Gastroesophageal sphincter (tissue), 3 donors: ENCODE measurements around the gene REPS1.

Source experiments
- EP300 ChIP-seq: sonication (generic); formaldehyde crosslinking; IDR thresholded peaks from one replicate; pipeline ENCODE4 v1.6.1; 2017; ENCODE audit warnings: antibody characterized with exemption, mild to moderate bottlenecking
- TF ChIP-seq, protein P1 (sequence below), 4 experiments: fragments of 200-600 bp in 2 of 4; fragments of 450-650 bp in 2 of 4; sonication (generic) in 1 of 4; IDR thresholded peaks; one replicate each; pipeline ENCODE4 v1.5.1; 2017 to 2019; ENCODE audit warnings: antibody characterized with exemption in 4 of 4, mild to moderate bottlenecking in 2 of 4, moderate library complexity in 2 of 4

GRCh38 chr6:138953451-138953850 is 34.6 kb downstream of the REPS1 start:
- TF ChIP-seq, protein P1, sequence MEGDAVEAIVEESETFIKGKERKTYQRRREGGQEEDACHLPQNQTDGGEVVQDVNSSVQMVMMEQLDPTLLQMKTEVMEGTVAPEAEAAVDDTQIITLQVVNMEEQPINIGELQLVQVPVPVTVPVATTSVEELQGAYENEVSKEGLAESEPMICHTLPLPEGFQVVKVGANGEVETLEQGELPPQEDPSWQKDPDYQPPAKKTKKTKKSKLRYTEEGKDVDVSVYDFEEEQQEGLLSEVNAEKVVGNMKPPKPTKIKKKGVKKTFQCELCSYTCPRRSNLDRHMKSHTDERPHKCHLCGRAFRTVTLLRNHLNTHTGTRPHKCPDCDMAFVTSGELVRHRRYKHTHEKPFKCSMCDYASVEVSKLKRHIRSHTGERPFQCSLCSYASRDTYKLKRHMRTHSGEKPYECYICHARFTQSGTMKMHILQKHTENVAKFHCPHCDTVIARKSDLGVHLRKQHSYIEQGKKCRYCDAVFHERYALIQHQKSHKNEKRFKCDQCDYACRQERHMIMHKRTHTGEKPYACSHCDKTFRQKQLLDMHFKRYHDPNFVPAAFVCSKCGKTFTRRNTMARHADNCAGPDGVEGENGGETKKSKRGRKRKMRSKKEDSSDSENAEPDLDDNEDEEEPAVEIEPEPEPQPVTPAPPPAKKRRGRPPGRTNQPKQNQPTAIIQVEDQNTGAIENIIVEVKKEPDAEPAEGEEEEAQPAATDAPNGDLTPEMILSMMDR (IDR thresholded peaks at IDR 0.05), result no peak
- TF ChIP-seq EP300, result no peak
